Measurements from ENCODE around the gene XPO6.

XPO6 gene

GRCh38 chr16:28061352-28062101 lies 150.2 kb downstream of the XPO6 start:
- no peak for DNase-seq (ENCODE audit: low read depth)
- no peak overlapping the region for H3K4me3 ChIP-seq (ENCODE audit: low read length)
- no peak for TF ChIP-seq CTCF (conservative IDR thresholded peaks at IDR 0.05; ENCODE audit: low read length)

- H3K4me3 ChIP-seq (ENCODE audit: low read length) = no peak overlapping the region
- TF ChIP-seq CTCF (conservative IDR thresholded peaks at IDR 0.05; ENCODE audit: low read length) = no peak
- no peak for DNase-seq (ENCODE audit: low read depth)
These were observed 151.8 kb downstream of the XPO6 start for GRCh38 chr16:28059841-28060575.

- no peak for TF ChIP-seq CTCF (conservative IDR thresholded peaks at IDR 0.05; ENCODE audit: low read length)
- no peak overlapping the region for H3K4me3 ChIP-seq (ENCODE audit: low read length)
- DNase-seq (ENCODE audit: low read depth) = no peak
These were observed 152.8 kb downstream of the XPO6 start for GRCh38 chr16:28058839-28059589.

GRCh38 chr16:28057949-28058348 lies 153.8 kb downstream of the XPO6 start:
- no peak for TF ChIP-seq CTCF (conservative IDR thresholded peaks at IDR 0.05; ENCODE audit: low read length)
- H3K4me3 ChIP-seq (ENCODE audit: low read length) = no peak overlapping the region
- DNase-seq (ENCODE audit: low read depth) = no peak

- TF ChIP-seq CTCF (conservative IDR thresholded peaks at IDR 0.05; ENCODE audit: low read length) = no peak
- H3K4me3 ChIP-seq (ENCODE audit: low read length) = no peak overlapping the region
These were observed 158.3 kb downstream of the XPO6 start for GRCh38 chr16:28053461-28053860.

GRCh38 chr16:28052274-28053128 lies 159.3 kb downstream of the XPO6 start:
- DNase-seq (ENCODE audit: low read depth) = no peak
- H3K4me3 ChIP-seq (ENCODE audit: low read length) = no peak overlapping the region
- TF ChIP-seq CTCF (conservative IDR thresholded peaks at IDR 0.05; ENCODE audit: low read length) = no peak

More at GRCh38 chr16:28053461-28053860, 158.3 kb downstream of the XPO6 start:
- no peak for DNase-seq (ENCODE audit: low read depth)

All from AG10803 (cell line).